Kidney (tissue), 14 donors: ENCODE data around the gene MYO9A. TPM values are rescaled to one million over a fixed set of nuclear protein-coding genes. Genes with fewer than 3 reads are reported as not detected.

Source experiments
- DNase-seq, 5 donors: peaks; one replicate each; pipeline ENCODE4 v3.0.0-alpha.2; 2013 to 2020
- FAIRE-seq: peaks from 2 replicates; lab custom pipeline; 2012; peaks lifted over from hg19 to GRCh38; lab: Jason Lieb, UNC
- H3K27ac ChIP-seq, 2 donors: one replicate each; pipeline ENCODE4 v1.7.0; 2013; ENCODE audit warnings: low read depth in 2 of 2, low read length in 2 of 2, inconsistent platforms in 1 of 2
- H3K27me3 ChIP-seq: one replicate; pipeline ENCODE4 v1.7.1; 2013; ENCODE audit warnings: low read length, inconsistent platforms; ENCODE audit not compliant: control insufficient read depth, insufficient read depth
- H3K36me3 ChIP-seq, 3 donors: one replicate each; pipeline versions ENCODE4 v1.7.0 to v1.7.1; 2013; ENCODE audit warnings: low read length in 3 of 3, control low read depth in 1 of 3, inconsistent platforms in 1 of 3; ENCODE audit not compliant: insufficient read depth in 3 of 3, control insufficient read depth in 2 of 3
- H3K4me1 ChIP-seq, 3 donors: one replicate each; pipeline versions ENCODE4 v1.7.0 to v1.7.1; 2013; ENCODE audit warnings: low read length in 3 of 3, inconsistent platforms in 1 of 3, low read depth in 1 of 3; ENCODE audit not compliant: control insufficient read depth in 2 of 3, insufficient read depth in 2 of 3
- H3K4me3 ChIP-seq, 3 donors: one replicate each; pipeline versions ENCODE4 v1.7.0 to v1.8.1; 2013; ENCODE audit warnings: low read length in 3 of 3, control low read depth in 1 of 3, inconsistent platforms in 1 of 3
- H3K9ac ChIP-seq, 3 donors: one replicate each; pipeline versions ENCODE4 v1.7.0 to v1.7.1; 2013; ENCODE audit warnings: low read length in 3 of 3, control low read depth in 1 of 3, inconsistent platforms in 1 of 3
- H3K9me3 ChIP-seq, 3 donors: one replicate each; pipeline versions ENCODE4 v1.7.0 to v1.7.1; 2013; ENCODE audit warnings: low read length in 3 of 3, control low read depth in 1 of 3, inconsistent platforms in 1 of 3; ENCODE audit not compliant: control insufficient read depth in 2 of 3, insufficient read depth in 1 of 3
- intact Hi-C: fragments of 100-400 bp; cut with DNase I; formaldehyde crosslinking; loops from one replicate; pipeline ENCODE4 v1.11.1; 2022
- polyA plus RNA-seq: library from polyadenylated mRNA; stranded (reverse); fragments of 350-450 nt; fragmentation: Illumina TruSeq; extraction: RNeasy Lipid Tissue Mini Kit (QIAGEN cat#74804); gene quantifications from one replicate; pipeline ENCODE4 v1.2.3, GENCODE V29; 2014; ENCODE audit warnings: low read depth, low replicate concordance; ENCODE audit not compliant: insufficient read depth
- total RNA-seq: library from RNA; stranded (reverse); fragmentation: NEBNext Ultra II Directional; extraction: Animal tissue kit (Norgen Biotek cat#: 25700); gene quantifications from one replicate; pipeline ENCODE4 v1.2.1, GENCODE V29; 2021
- TF ChIP-seq, protein P1 (sequence below): IDR thresholded peaks from 3 replicates; pipeline ENCODE4 v1.5.1; 2012; ENCODE audit warnings: mild to moderate bottlenecking, moderate library complexity, borderline replicate concordance; ENCODE audit not compliant: insufficient read depth; ENCODE audit errors: extremely low read depth
- donor health status: control.
- donor health status: control.
- donor health status: control.
- donor health status: control.
- donor health status: control.
- donor health status: DM: yes; HTN: yes; CAD: no.
- donor health status: Normal renal cell carcinoma (clear cell type).

The MYO9A gene
- total and polyA plus RNA-seq, 2 donors from 2014 or later, result 5.5 to 132 TPM

DNA sequence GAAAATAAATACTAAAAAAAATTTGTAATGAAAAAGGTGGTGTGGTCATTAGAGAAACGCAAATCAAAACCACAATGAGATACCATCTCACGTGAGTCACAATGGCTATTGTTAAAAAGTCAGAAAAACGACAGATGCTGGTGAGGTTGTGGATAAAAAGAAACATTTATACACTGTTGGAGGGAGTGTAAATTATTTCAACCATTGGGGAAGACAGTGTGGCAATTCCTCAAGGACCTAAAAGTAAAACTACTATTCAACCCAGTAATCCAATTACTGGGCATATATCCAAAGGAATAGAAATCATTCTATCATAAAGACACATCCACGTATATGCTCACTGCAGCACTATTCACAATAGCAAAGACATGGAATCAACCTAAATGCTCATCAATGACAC lies 120.3 kb downstream of the MYO9A start:
- Histone ChIP-seq H3K27ac (no peak overlapping the region), H3K9me3 (no peaks in the 10 kb centered on the region), H3K4me1 (no peaks in the 10 kb centered on the region), H3K9ac (no peak overlapping the region), H3K27me3 (no peaks in the 10 kb centered on the region), H3K36me3 (peaks cover 0 to 4% (median 3%) of the 10 kb centered on the region in 3 donors), H3K4me3 (no peak overlapping the region)
- DNase-seq (no peak), FAIRE-seq (no peak)
- TF ChIP-seq, protein P1, sequence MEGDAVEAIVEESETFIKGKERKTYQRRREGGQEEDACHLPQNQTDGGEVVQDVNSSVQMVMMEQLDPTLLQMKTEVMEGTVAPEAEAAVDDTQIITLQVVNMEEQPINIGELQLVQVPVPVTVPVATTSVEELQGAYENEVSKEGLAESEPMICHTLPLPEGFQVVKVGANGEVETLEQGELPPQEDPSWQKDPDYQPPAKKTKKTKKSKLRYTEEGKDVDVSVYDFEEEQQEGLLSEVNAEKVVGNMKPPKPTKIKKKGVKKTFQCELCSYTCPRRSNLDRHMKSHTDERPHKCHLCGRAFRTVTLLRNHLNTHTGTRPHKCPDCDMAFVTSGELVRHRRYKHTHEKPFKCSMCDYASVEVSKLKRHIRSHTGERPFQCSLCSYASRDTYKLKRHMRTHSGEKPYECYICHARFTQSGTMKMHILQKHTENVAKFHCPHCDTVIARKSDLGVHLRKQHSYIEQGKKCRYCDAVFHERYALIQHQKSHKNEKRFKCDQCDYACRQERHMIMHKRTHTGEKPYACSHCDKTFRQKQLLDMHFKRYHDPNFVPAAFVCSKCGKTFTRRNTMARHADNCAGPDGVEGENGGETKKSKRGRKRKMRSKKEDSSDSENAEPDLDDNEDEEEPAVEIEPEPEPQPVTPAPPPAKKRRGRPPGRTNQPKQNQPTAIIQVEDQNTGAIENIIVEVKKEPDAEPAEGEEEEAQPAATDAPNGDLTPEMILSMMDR, result no peak
- intact Hi-C loops, result no loop called here

DNA sequence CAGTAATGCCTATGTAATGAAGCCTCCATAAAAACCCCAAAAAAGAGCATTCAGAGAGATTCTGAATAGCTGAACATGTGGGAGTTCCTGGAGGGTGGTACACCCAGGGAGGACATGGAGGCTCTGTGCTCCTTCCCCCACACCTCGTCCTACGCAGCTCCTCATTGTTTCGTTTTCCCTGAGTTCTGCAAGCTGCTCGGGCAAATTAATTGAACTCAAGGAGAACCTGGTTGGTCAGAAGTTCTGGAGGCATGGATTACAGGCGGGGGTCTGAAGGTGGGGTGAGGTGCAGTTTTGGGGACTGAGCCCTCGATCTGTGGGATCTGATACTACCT lies 142.2 kb downstream of the MYO9A start:
- Histone ChIP-seq H3K27ac (no peak overlapping the region), H3K4me1 (no peaks in the 10 kb centered on the region), H3K27me3 (no peaks in the 10 kb centered on the region), H3K9ac (no peak overlapping the region), H3K4me3 (no peak overlapping the region), H3K9me3 (no peaks in the 10 kb centered on the region), H3K36me3 (peaks cover 0 to 5% (median 4%) of the 10 kb centered on the region in 3 donors)
- DNase-seq (no peak), FAIRE-seq (no peak)
- TF ChIP-seq, protein P1, result no peak
- intact Hi-C loops, result no loop called here

DNA sequence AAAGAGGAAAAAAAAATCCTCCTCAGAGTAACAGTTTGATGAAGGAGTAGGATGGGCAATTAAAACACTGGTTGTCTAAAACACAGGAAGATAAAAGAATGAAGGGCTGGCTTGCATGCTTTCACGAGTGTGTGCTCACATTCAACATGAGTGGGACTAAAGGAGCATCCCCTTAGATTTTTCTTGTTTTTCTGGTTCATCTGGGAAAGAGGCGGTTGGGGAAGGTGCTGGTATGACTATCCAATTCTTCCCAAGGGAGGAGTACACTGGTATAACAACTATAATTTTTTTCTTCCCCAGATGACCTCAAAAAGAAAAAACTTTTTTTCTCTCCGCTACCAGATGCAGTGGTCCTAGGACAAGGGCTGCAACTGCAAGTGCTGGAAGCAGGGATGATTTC lies 143.7 kb downstream of the MYO9A start:
- FAIRE-seq (no peak), DNase-seq (no peak)
- Histone ChIP-seq H3K27ac (no peak overlapping the region), H3K4me3 (no peak overlapping the region), H3K4me1 (no peaks in the 10 kb centered on the region), H3K36me3 (peaks cover 0 to 5% (median 4%) of the 10 kb centered on the region in 3 donors), H3K27me3 (no peaks in the 10 kb centered on the region), H3K9ac (no peak overlapping the region), H3K9me3 (no peaks in the 10 kb centered on the region)
- TF ChIP-seq, protein P1, result no peak
- intact Hi-C loops, result no loop called here

DNA sequence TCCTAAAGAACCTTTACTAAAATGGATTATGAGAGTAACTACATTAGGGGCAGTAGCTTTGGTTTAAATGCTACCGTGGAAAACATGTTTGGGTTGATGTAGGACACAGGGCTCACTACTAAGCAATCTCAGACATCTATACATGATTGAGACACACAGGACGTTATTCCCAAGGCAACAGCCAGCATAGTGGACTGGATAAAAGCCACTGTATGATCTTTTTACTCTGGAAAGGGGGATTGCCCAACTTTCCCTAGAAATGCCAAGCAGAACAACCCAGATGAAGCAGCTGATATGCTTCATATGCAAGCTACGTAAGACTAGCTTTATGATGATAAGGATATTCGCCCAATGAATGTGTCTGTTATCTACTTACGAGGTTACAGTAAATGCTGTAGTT lies 144.6 kb downstream of the MYO9A start:
- H3K9me3 ChIP-seq, result no peaks in the 10 kb centered on the region
- DNase-seq (no peak), FAIRE-seq (no peak)
- intact Hi-C loops, result no loop called here
- TF ChIP-seq, protein P1, result no peak
- H3K4me3 ChIP-seq, result no peak overlapping the region
- no peak overlapping the region for H3K27ac ChIP-seq
- peaks cover 0 to 5% (median 4%) of the 10 kb centered on the region in 3 donors for H3K36me3 ChIP-seq
- no peaks in the 10 kb centered on the region for H3K4me1 ChIP-seq
- no peak overlapping the region for H3K9ac ChIP-seq
- H3K27me3 ChIP-seq, result no peaks in the 10 kb centered on the region
